ENCODE results near the gene LIF. TPM values are rescaled to one million over a fixed set of nuclear protein-coding genes. Genes with fewer than 3 reads are reported as not detected.
A peak's percentile ranks its signal among the peaks of the same experiment; 100 is the strongest.

The LIF gene
- total RNA-seq, 1 donor from 2014 or later = 0.23 TPM

GRCh38 chr22:30198152-30198825 is 48.3 kb downstream of the LIF start:
- Mint-ChIP-seq H3K27me3 (ENCODE audit: unreplicated experiment) (peaks cover 1% of the 10 kb centered on the region), H3K4me3 (ENCODE audit: unreplicated experiment) (no peak overlapping the region), H3K9me3 (ENCODE audit: unreplicated experiment) (no peaks in the 10 kb centered on the region), H3K4me1 (ENCODE audit: unreplicated experiment) (peaks cover 19% of the 10 kb centered on the region), H3K36me3 (ENCODE audit: low read depth, unreplicated experiment) (no peaks in the 10 kb centered on the region), H3K27ac (ENCODE audit: unreplicated experiment) (no peak overlapping the region)
- no peak for DNase-seq (ENCODE audit: low spot score)
- no peak for TF ChIP-seq CTCF (IDR thresholded peaks at IDR 0.05; ENCODE audit: unreplicated experiment)

- TF ChIP-seq CTCF (IDR thresholded peaks at IDR 0.05; ENCODE audit: unreplicated experiment) = no peak
- H3K27ac Mint-ChIP-seq (ENCODE audit: unreplicated experiment) = no peak overlapping the region
Observed at GRCh38 chr22:30197389-30197788, 49.2 kb downstream of the LIF start.

GRCh38 chr22:30196880-30197336 is 49.7 kb downstream of the LIF start:
- peaks cover 1% of the 10 kb centered on the region for H3K27me3 Mint-ChIP-seq (ENCODE audit: unreplicated experiment)
- no peak overlapping the region for H3K4me3 Mint-ChIP-seq (ENCODE audit: unreplicated experiment)
- no peaks in the 10 kb centered on the region for H3K9me3 Mint-ChIP-seq (ENCODE audit: unreplicated experiment)
- DNase-seq (ENCODE audit: low spot score) = no peak
- peak overlapping the region; percentile 61 for H3K27ac Mint-ChIP-seq (ENCODE audit: unreplicated experiment)
- H3K36me3 Mint-ChIP-seq (ENCODE audit: low read depth, unreplicated experiment) = no peaks in the 10 kb centered on the region
- peaks cover 22% of the 10 kb centered on the region for H3K4me1 Mint-ChIP-seq (ENCODE audit: unreplicated experiment)
- no peak for TF ChIP-seq CTCF (IDR thresholded peaks at IDR 0.05; ENCODE audit: unreplicated experiment)

More at GRCh38 chr22:30197389-30197788, 49.2 kb downstream of the LIF start:
- Mint-ChIP-seq H3K36me3 (ENCODE audit: low read depth, unreplicated experiment) (no peaks in the 10 kb centered on the region), H3K4me3 (ENCODE audit: unreplicated experiment) (no peak overlapping the region), H3K9me3 (ENCODE audit: unreplicated experiment) (no peaks in the 10 kb centered on the region), H3K4me1 (ENCODE audit: unreplicated experiment) (peaks cover 19% of the 10 kb centered on the region), H3K27me3 (ENCODE audit: unreplicated experiment) (peaks cover 1% of the 10 kb centered on the region)
- DNase-seq (ENCODE audit: low spot score) = no peak

- Mint-ChIP-seq H3K27ac (ENCODE audit: unreplicated experiment) (peak overlapping the region; percentile 61), H3K4me1 (ENCODE audit: unreplicated experiment) (peaks cover 22% of the 10 kb centered on the region), H3K9me3 (ENCODE audit: unreplicated experiment) (no peaks in the 10 kb centered on the region), H3K27me3 (ENCODE audit: unreplicated experiment) (peaks cover 1% of the 10 kb centered on the region), H3K36me3 (ENCODE audit: low read depth, unreplicated experiment) (no peaks in the 10 kb centered on the region), H3K4me3 (ENCODE audit: unreplicated experiment) (no peak overlapping the region)
- no peak for TF ChIP-seq CTCF (IDR thresholded peaks at IDR 0.05; ENCODE audit: unreplicated experiment)
- DNase-seq (ENCODE audit: low spot score) = peak; percentile 60
Observed at GRCh38 chr22:30196141-30196879, 50.2 kb downstream of the LIF start.
